Measurements from ENCODE around the gene LNP1. TPM values are rescaled to one million over a fixed set of nuclear protein-coding genes. Genes with fewer than 3 reads are reported as not detected.

The LNP1 gene
- total and polyA plus RNA-seq, 2 of the 8 experiments (the other 6 are each of a cell fraction or from before 2014, with no cell fraction given): 6.6 to 8.7 TPM

DNA sequence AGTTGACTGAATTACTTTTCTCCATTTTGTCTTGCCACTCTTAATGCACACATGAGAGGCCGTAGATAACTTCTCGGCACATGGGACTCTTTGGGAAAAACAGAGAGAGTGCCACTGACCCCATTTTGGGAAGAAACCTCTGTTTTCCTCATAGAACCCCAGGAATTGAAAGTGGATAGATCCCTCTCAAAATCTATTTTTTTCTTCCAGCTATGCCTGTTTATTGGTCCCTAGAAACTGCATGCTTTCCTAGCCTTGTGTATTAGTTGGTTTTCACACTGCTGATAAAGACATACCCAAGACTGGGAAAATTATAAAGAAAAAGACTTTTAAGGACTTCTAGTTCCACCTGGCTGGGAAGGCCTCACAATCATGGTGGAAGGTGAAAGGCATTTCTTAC is 67.3 kb downstream of the LNP1 start:
- Histone ChIP-seq H3K23ac (ENCODE audit: insufficient read length) (no peak overlapping the region), H3K14ac (ENCODE audit: insufficient read length) (no peak overlapping the region), H3K18ac (ENCODE audit: extremely low read depth, low read length) (no peak overlapping the region), H3K4ac (replicated peaks; ENCODE audit: insufficient read length, low read depth, low read length) (no peak overlapping the region), H4K8ac (ENCODE audit: extremely low read depth, insufficient read depth, low read length) (no peak overlapping the region), H3K4me1 (replicated peaks in 1 of 4; ENCODE audit: control insufficient read depth in 3 of 4, insufficient read depth in 4 of 4, low read length in 3 of 4) (no peaks in the 10 kb centered on the region), H2BK5ac (ENCODE audit: low read depth, low read length) (no peak overlapping the region), H3K9ac (replicated peaks in 1 of 4; ENCODE audit: extremely low read depth in 1 of 4, low read depth in 3 of 4, low read length in 3 of 4) (no peak overlapping the region), H3K79me2 (ENCODE audit: control insufficient read depth in 1 of 2, insufficient read depth in 2 of 2, low read length in 2 of 2) (no peaks in the 10 kb centered on the region), H4K5ac (ENCODE audit: insufficient read length, low read depth, low read length) (no peak overlapping the region), H2BK12ac (ENCODE audit: low read depth, low read length) (no peak overlapping the region), H3K36me3 (ENCODE audit: control insufficient read depth in 2 of 4, insufficient read depth in 4 of 4, low read length in 3 of 4) (peaks cover 0 to 3% (median 0%) of the 10 kb centered on the region in 4 experiments; a peak in 1 of 8 replicates), H3K4me3 (ENCODE audit: extremely low read depth in 1 of 4, insufficient read depth in 2 of 4, low read depth in 3 of 4, low read length in 4 of 4) (no peak overlapping the region), H2AK5ac (ENCODE audit: low read depth, low read length) (no peak overlapping the region), H3K27me3 (replicated peaks in 1 of 4; ENCODE audit: control insufficient read depth in 3 of 4, extremely low read depth in 1 of 4, insufficient read depth in 3 of 4, low read length in 3 of 4) (no peaks in the 10 kb centered on the region; a peak in 1 of 7 replicates), H2BK20ac (ENCODE audit: low read length) (no peak overlapping the region), H3K4me2 (ENCODE audit: insufficient read depth in 1 of 2, low read depth in 2 of 2, low read length in 2 of 2) (no peak overlapping the region), H3K9me3 (ENCODE audit: insufficient read depth in 2 of 2, low read depth in 1 of 2, low read length in 1 of 2) (peaks cover 20 to 25% of the 10 kb centered on the region in 2 experiments), H3K27ac (ENCODE audit: low read depth, low read length) (no peak overlapping the region), H3K79me1 (ENCODE audit: low read depth, low read length) (no peaks in the 10 kb centered on the region), H4K20me1 (replicated peaks in 1 of 2; ENCODE audit: control insufficient read depth in 1 of 2, insufficient read depth in 2 of 2, low read length in 2 of 2) (no peaks in the 10 kb centered on the region), H2BK120ac (replicated peaks; ENCODE audit: low read depth, low read length) (no peak overlapping the region), H2AFZ (ENCODE audit: low read length) (no peak overlapping the region), H4K91ac (replicated peaks; ENCODE audit: insufficient read length, low read length) (no peak overlapping the region), H2BK15ac (ENCODE audit: low read length) (no peak overlapping the region), H3K23me2 (ENCODE audit: low read depth, low read length) (no peaks in the 10 kb centered on the region), H3K56ac (replicated peaks; ENCODE audit: insufficient read length, low read depth, low read length) (no peak overlapping the region)
- DNase-seq (ENCODE audit: low read depth in 1 of 2, low spot score in 2 of 2): no peak
- WGBS, 2 experiments (ENCODE audit: extremely low coverage in 1 of 2, insufficient coverage in 1 of 2, insufficient read length in 1 of 2, insufficient replicate concordance in 2 of 2, low coverage in 1 of 2, low lambda C conversion rate in 2 of 2, missing lambda C conversion rate in 1 of 2): 93% methylated on average over 2 of the region's 2 CpGs; no CpG with 5 or more reads in 1 of the 2 experiments
- no peak for FAIRE-seq
- POLR2A ChIA-PET (ENCODE audit: partially characterized antibody): interaction anchor here (0.8 kb wide), 1 partner anchor 32 kb away, joined by 3 read pairs; no protein-coding TSS in a partner anchor
- CTCF ChIA-PET (ENCODE audit: partially characterized antibody): interaction anchor here (1.1 to 15.5 kb wide), 6 partner anchors 10 to 121 kb away, joined by 3 to 229 read pairs (median 4); no protein-coding TSS in a partner anchor
- TF ChIP-seq CTBP2 (IDR thresholded peaks at IDR 0.05; ENCODE audit: borderline replicate concordance, insufficient read depth, insufficient read length, low read length) (no peak), TAF7 (optimal IDR thresholded peaks at IDR 0.05; ENCODE audit: borderline replicate concordance, low read depth, low read length) (no peak), RBBP5 (IDR thresholded peaks at IDR 0.05; ENCODE audit: borderline replicate concordance, low read depth, low read length) (no peak), RAD21 (IDR thresholded peaks at IDR 0.05 in 1 of 2, conservative IDR thresholded peaks at IDR 0.05 in 1 of 2; ENCODE audit: low read depth in 2 of 2, low read length in 2 of 2) (no peak), NRF1 (IDR thresholded peaks at IDR 0.05; ENCODE audit: low read depth, low read length) (no peak), SIN3A (conservative IDR thresholded peaks at IDR 0.05 in 1 of 2, IDR thresholded peaks at IDR 0.05 in 1 of 2; ENCODE audit: low read depth in 1 of 2, low read length in 2 of 2) (no peak), RXRA (IDR thresholded peaks at IDR 0.05; ENCODE audit: insufficient read depth, low read depth, low read length) (no peak), RFX5 (IDR thresholded peaks at IDR 0.05; ENCODE audit: borderline replicate concordance, low read depth, low read length) (no peak), BACH1 (IDR thresholded peaks at IDR 0.05; ENCODE audit: low read length) (no peak), EGR1 (IDR thresholded peaks at IDR 0.05; ENCODE audit: borderline replicate concordance, low read depth, low read length) (no peak), NANOG (IDR thresholded peaks at IDR 0.05; ENCODE audit: insufficient read depth, low read depth, low read length, poor library complexity, severe bottlenecking) (no peak), EZH2 (IDR thresholded peaks at IDR 0.05; ENCODE audit: low read depth, low read length, severe bottlenecking) (no peak), CHD1 (IDR thresholded peaks at IDR 0.05; ENCODE audit: low read depth, low read length) (no peak)
